ENCODE measurements around the gene HMCES. TPM values are rescaled to one million over a fixed set of nuclear protein-coding genes. Genes with fewer than 3 reads are reported as not detected.

The HMCES gene
- total RNA-seq, 2 donors from 2014 or later, result 10.1 to 14.5 TPM

DNA sequence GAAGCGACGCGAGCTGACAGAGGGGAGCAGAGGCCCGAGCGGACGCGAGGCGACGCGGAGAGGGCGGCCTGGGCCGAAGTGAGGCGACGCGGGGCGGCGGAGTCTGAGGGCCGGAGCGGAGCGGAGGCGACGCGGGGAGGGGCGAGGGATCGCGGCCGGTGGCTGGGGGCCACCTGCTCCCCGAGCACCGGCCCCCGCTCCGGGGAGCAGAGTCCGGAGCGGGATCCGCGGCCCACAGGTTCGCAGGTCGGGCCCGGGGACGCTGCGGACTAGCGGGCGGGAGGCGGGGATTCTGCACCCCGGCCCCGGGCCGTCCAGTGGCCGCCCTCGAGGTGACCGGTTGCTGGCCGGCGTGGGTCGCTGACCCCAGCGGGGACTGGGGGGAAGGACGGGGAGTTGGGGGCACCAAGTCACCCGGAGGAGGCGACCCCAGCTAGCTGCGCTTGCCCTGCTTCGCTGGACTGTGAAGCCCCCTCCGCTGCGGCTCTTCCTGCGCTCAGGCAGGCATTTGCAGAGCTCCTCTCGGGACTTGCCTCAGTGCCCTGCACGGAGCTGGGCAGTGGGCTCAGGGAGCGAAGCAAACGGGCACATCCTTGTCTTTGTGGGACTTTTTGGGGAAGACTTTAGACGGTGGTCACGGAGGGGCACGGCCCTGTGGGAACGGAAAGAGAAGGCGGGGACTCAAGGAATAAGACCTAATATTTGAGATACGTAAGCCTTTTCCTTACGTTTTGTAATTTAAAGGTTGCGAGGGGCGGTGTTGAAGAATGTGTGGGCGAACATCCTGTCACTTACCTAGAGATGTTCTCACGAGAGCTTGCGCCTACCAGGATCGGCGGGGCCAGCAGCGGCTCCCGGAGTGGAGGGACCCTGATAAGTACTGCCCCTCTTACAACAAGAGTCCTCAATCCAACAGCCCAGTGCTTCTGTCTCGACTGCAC, 566 bp downstream of the HMCES start:
- Histone ChIP-seq H3K4me3 (peak overlapping the region; percentile 51 to 84), H3K4me1 (peaks cover 21% of the 10 kb centered on the region), H3K27ac (peak overlapping the region; percentile 83 to 96 (median 94)), H3K36me3 (replicated peaks in 1 of 2; ENCODE audit: insufficient read depth in 1 of 2, low read depth in 2 of 2) (peaks cover 4 to 11% of the 10 kb centered on the region in 2 donors), H3K27me3 (no peaks in the 10 kb centered on the region), H3K9me3 (no peaks in the 10 kb centered on the region)
- DNase-seq, result peak in 3 of 4 donors; percentile 28 to 31 (median 30)
- ATAC-seq, result peak; percentile 42
- WGBS, 2 donors, result 3% methylated on average over 23 to 58 of the region's 82 CpGs
- peak in 1 of 3 donors; percentile 14 for TF ChIP-seq POLR2A (IDR thresholded peaks at IDR 0.05)
- TF ChIP-seq, protein P1, sequence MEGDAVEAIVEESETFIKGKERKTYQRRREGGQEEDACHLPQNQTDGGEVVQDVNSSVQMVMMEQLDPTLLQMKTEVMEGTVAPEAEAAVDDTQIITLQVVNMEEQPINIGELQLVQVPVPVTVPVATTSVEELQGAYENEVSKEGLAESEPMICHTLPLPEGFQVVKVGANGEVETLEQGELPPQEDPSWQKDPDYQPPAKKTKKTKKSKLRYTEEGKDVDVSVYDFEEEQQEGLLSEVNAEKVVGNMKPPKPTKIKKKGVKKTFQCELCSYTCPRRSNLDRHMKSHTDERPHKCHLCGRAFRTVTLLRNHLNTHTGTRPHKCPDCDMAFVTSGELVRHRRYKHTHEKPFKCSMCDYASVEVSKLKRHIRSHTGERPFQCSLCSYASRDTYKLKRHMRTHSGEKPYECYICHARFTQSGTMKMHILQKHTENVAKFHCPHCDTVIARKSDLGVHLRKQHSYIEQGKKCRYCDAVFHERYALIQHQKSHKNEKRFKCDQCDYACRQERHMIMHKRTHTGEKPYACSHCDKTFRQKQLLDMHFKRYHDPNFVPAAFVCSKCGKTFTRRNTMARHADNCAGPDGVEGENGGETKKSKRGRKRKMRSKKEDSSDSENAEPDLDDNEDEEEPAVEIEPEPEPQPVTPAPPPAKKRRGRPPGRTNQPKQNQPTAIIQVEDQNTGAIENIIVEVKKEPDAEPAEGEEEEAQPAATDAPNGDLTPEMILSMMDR (IDR thresholded peaks at IDR 0.05), result no peak
- intact Hi-C loops (cut with DNase I), result no loop called here

DNA sequence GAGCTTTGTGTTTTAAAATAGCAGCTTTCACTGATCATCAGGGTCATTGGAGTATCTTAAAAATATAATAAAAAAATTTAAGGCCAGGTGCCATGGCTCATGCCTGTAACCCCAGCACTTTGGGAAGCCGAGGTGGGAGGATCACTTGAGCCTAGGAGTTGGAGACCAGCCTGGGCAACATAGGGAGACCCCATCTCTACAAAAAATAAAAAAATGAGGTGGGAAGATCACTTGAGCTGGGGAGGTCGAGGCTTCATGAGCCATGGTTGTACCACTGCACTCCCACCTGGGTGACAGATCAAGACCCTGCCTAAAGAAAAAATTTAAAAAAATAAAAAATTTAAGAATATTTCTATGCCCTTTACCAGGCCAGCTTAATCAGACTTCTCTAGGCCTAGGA, 1.5 kb downstream of the HMCES start:
- TF ChIP-seq, protein P1 (IDR thresholded peaks at IDR 0.05), result no peak
- TF ChIP-seq POLR2A (IDR thresholded peaks at IDR 0.05), result no peak
- ATAC-seq, result no peak
- Histone ChIP-seq H3K27ac (peak overlapping the region in 1 of 4 donors; percentile 94), H3K4me3 (no peak overlapping the region), H3K9me3 (no peaks in the 10 kb centered on the region), H3K27me3 (no peaks in the 10 kb centered on the region), H3K4me1 (peaks cover 21% of the 10 kb centered on the region), H3K36me3 (replicated peaks in 1 of 2; ENCODE audit: insufficient read depth in 1 of 2, low read depth in 2 of 2) (peaks cover 4% of the 10 kb centered on the region in 2 donors)
- DNase-seq, result no peak
- intact Hi-C loops (cut with DNase I), result no loop called here
- 81 to 92% methylated on average over 2 of the region's 2 CpGs for WGBS, 2 donors

DNA sequence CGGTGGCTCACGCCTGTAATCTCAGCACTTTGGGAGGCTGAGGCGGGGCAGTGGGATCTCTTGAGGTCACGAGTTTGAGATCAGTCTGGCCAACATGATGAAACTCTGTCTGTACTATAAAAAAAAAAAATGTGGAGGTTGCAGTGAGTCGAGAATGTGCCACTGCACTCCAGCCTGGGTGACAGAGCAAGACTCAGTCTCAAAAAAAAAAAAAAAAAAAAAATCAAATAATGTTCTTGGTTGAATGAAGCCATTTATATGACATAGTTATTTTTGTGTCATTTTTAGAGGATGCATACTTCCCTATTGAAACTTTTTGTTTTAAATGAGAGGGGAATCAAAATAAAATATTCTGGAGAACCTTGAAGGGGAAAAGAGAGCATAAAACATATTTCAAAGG, 3.1 kb downstream of the HMCES start:
- no peak overlapping the region for H3K4me3 ChIP-seq
- H3K4me1 ChIP-seq, result peaks cover 21% of the 10 kb centered on the region
- no peaks in the 10 kb centered on the region for H3K27me3 ChIP-seq
- DNase-seq (no peak), ATAC-seq (no peak)
- intact Hi-C loops (cut with DNase I), result no loop called here
- peaks cover 0 to 4% of the 10 kb centered on the region in 2 donors for H3K36me3 ChIP-seq (replicated peaks in 1 of 2; ENCODE audit: insufficient read depth in 1 of 2, low read depth in 2 of 2)
- WGBS, 2 donors, result 75 to 82% methylated on average over 5 of the region's 5 CpGs
- no peak overlapping the region for H3K27ac ChIP-seq
- no peaks in the 10 kb centered on the region for H3K9me3 ChIP-seq
- no peak for TF ChIP-seq POLR2A (IDR thresholded peaks at IDR 0.05)
- TF ChIP-seq, protein P1 (IDR thresholded peaks at IDR 0.05), result no peak

DNA sequence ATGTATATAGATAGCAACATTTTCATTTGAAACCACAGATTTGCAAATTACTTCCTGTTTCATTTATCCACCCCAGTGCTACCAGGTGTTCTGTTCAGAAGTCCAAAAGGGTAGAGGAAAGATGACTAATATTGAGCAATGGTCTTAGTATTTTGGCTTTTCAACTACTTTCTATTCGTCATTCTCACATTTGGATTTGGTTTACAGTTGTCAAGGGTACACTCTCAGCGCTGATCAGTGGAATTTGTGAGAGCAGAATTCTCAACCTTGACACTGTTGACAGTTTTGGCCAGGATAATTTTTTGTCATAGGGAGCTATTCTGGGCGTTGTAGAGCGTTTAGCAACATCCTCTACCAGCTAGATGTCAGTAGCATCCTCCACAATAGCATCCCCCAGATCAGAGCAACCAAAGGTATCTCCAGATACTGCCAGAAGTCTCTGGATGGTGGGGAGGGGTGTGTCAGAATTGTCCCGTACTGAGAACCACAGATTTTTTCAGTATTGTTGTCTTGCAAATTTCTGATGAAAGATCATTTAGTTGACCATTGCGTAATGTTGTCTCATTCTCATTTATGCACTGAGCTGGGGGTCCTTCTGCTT, 4.2 kb downstream of the HMCES start:
- Histone ChIP-seq H3K4me3 (no peak overlapping the region), H3K36me3 (replicated peaks in 1 of 2; ENCODE audit: insufficient read depth in 1 of 2, low read depth in 2 of 2) (no peaks in the 10 kb centered on the region), H3K9me3 (no peaks in the 10 kb centered on the region), H3K27me3 (no peaks in the 10 kb centered on the region), H3K4me1 (peaks cover 17% of the 10 kb centered on the region), H3K27ac (no peak overlapping the region)
- intact Hi-C loops (cut with DNase I), result no loop called here
- DNase-seq (no peak), ATAC-seq (no peak)
- 65 to 80% methylated on average over 6 of the region's 6 CpGs for WGBS, 2 donors
- TF ChIP-seq, protein P1 (IDR thresholded peaks at IDR 0.05), result no peak
- no peak for TF ChIP-seq POLR2A (IDR thresholded peaks at IDR 0.05)
